K562 (cell line): ENCODE data around the gene ASPHD1. TPM values are rescaled to one million over a fixed set of nuclear protein-coding genes. Genes with fewer than 3 reads are reported as not detected.

Source experiments
- AFF4 ChIP-seq: sonication (generic); formaldehyde crosslinking; IDR thresholded peaks from 2 replicates; pipeline ENCODE4 v1.8.0; 2023; ENCODE audit warnings: mild to moderate bottlenecking, missing genetic modification reagents
- CUX1 ChIP-seq: fragments of 200-800 bp; sonication (Bioruptor generic); IDR thresholded peaks from 2 replicates; pipeline ENCODE4 v1.6.1; 2016; ENCODE audit warnings: missing genetic modification characterization, missing compliant biosample characterization
- EHMT2 ChIP-seq: fragments of 450-650 bp; IDR thresholded peaks from 2 replicates; pipeline ENCODE4 v1.6.1; 2018; ENCODE audit warnings: antibody characterized with exemption
- RBM22 ChIP-seq: fragments of 200-400 bp; formaldehyde crosslinking; IDR thresholded peaks from 2 replicates; pipeline ENCODE4 v1.6.1; 2018; ENCODE audit warnings: low read length, low read depth; ENCODE audit not compliant: poor library complexity, severe bottlenecking
- RERE ChIP-seq: sonication (generic); formaldehyde crosslinking; IDR thresholded peaks from 2 replicates; pipeline ENCODE4 v1.8.0; 2023; ENCODE audit warnings: missing genetic modification reagents, mild to moderate bottlenecking, borderline replicate concordance
- THAP12 ChIP-seq: fragments of 250-450 bp; sonication (Bioruptor Pico); IDR thresholded peaks from 2 replicates; pipeline ENCODE4 v1.9.0; 2021; ENCODE audit warnings: mild to moderate bottlenecking, inconsistent platforms
- polyA plus RNA-seq, 8 experiments: library from polyadenylated mRNA; depleted of rRNA in 4 of 8; stranded (reverse) in 5 of 8; unstranded in 3 of 8; fragments of >200 nt; fragmentation: Nextera tagmentation in 2 of 8; fragmentation: Illumina TruSeq in 1 of 8; extraction: Ambion mirVana in 2 of 8; extraction: Trizol in 1 of 8; gene quantifications; 2 replicates each; pipeline versions ENCODE4 v1.2.1 to v1.2.3, GENCODE V29; 2011 to 2014; ENCODE audit warnings: inconsistent platforms in 1 of 8, missing spikeins in 1 of 8
- total RNA-seq, 7 experiments: library from RNA; depleted of rRNA in 6 of 7; stranded (reverse); fragments of >200 nt in 6 of 7; fragmentation: Illumina TruSeq in 2 of 7; extraction: Trizol in 2 of 7; gene quantifications; 2 replicates each; pipeline versions ENCODE4 v1.2.1 to v1.2.3, GENCODE V29; 2011 to 2021; ENCODE audit warnings: low replicate concordance in 1 of 7

The ASPHD1 gene
- total and polyA plus RNA-seq, 9 of the 15 experiments (the other 6 are each of a cell fraction or from before 2014, with no cell fraction given) = 0.03 to 0.70 (median 0.24) TPM; not detected in 5

- TF ChIP-seq AFF4 (CRISPR knock-in tag) = no peak
- no peak for TF ChIP-seq CUX1
- no peak for TF ChIP-seq EHMT2
- no peak for TF ChIP-seq RBM22
- no peak for TF ChIP-seq RERE (CRISPR knock-in tag)
- TF ChIP-seq THAP12 (CRISPR knock-in tag) = peak; percentile 23; the same call in 1 of the 2 replicates
Observed at GRCh38 chr16:29925781-29926710, 25.8 kb downstream of the ASPHD1 start, which contains the start of gene KCTD13 (continued).
